B cell (primary cell): ENCODE results near the gene CACTIN.

Source experiments
- CTCF ChIP-seq: fragments of 200-600 bp; IDR thresholded peaks from one replicate; pipeline ENCODE4 v1.8.0; 2022; ENCODE audit warnings: antibody characterized with exemption, mild to moderate bottlenecking
- EZH2 ChIP-seq: IDR thresholded peaks from 2 replicates; pipeline ENCODE4 v1.6.1; 2012; ENCODE audit warnings: borderline replicate concordance, low read depth, mild to moderate bottlenecking, moderate library complexity, low read length; ENCODE audit not compliant: insufficient read depth, poor library complexity, severe bottlenecking

DNA sequence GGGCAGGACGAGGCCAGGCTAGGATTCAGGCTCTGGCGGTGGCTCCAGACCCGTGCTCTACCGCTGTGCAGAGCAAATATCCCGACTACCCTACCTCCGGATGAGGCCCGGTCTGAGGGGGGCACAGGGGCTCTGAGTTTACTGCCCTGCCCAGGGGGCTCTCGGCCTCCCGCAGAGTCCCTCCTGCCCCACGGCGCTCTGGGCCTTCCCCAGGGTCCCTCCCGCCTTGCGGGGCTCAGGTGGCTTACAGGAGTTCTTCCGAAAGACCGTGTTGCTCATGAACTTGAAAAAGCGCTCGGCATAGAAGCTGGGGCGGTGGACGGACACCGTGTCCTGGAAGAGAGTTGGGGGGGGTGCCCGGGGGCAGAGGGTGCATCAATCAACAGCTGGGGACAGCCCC lies 19.1 kb upstream of the CACTIN start:
- TF ChIP-seq CTCF = no peak
- TF ChIP-seq EZH2 = no peak
